Sigmoid colon (tissue), 7 donors: ENCODE measurements around the gene RGS14. TPM values are rescaled to one million over a fixed set of nuclear protein-coding genes. Genes with fewer than 3 reads are reported as not detected.

Experiments
- DNase-seq: peaks from one replicate; pipeline ENCODE4 v3.0.0-alpha.2; 2019
- H3K27ac ChIP-seq, 4 donors: fragments of 200-600 bp; sonication (generic); one replicate each; pipeline ENCODE4 v1.5.1; 2016 to 2019; ENCODE audit warnings: mild to moderate bottlenecking in 1 of 4
- H3K27me3 ChIP-seq, 3 donors: fragments of 200-600 bp; sonication (generic); one replicate each; pipeline ENCODE4 v1.5.1; 2019; ENCODE audit warnings: mild to moderate bottlenecking in 1 of 3
- H3K36me3 ChIP-seq, 4 donors: fragments of 200-600 bp; sonication (generic); one replicate each; pipeline ENCODE4 v1.5.1; 2016 to 2019
- H3K4me1 ChIP-seq, 4 donors: fragments of 200-600 bp; sonication (generic); one replicate each; pipeline ENCODE4 v1.5.1; 2017 to 2019
- H3K4me3 ChIP-seq, 4 donors: fragments of 200-600 bp; sonication (generic); one replicate each; pipeline ENCODE4 v1.5.1; 2017 to 2019; ENCODE audit warnings: mild to moderate bottlenecking in 2 of 4, moderate library complexity in 1 of 4
- H3K9me3 ChIP-seq, 4 donors: fragments of 200-600 bp in 3 of 4; sonication (generic) in 3 of 4; one replicate each; pipeline versions ENCODE4 v1.5.1 to v1.6.1; 2013 to 2019
- CTCF ChIP-seq, 4 experiments: fragments of 450-650 bp in 3 of 4; fragments of 200-600 bp in 1 of 4; IDR thresholded peaks; one replicate each; pipeline ENCODE4 v1.5.1; 2016 to 2019; ENCODE audit warnings: antibody characterized with exemption in 4 of 4, mild to moderate bottlenecking in 3 of 4, moderate library complexity in 2 of 4
- EP300 ChIP-seq, 4 donors: sonication (generic); formaldehyde crosslinking; IDR thresholded peaks; one replicate each; pipeline ENCODE4 v1.6.1; 2017; ENCODE audit warnings: antibody characterized with exemption in 4 of 4
- POLR2A ChIP-seq, 2 donors: fragments of 450-650 bp; IDR thresholded peaks; one replicate each; pipeline ENCODE4 v1.6.1; 2016; ENCODE audit warnings: antibody characterized with exemption in 2 of 2, mild to moderate bottlenecking in 2 of 2, moderate library complexity in 2 of 2
- POLR2AphosphoS5 ChIP-seq, 4 donors: sonication (generic); formaldehyde crosslinking; IDR thresholded peaks; one replicate each; pipeline ENCODE4 v1.6.1; 2017; ENCODE audit warnings: antibody characterized with exemption in 4 of 4
- WGBS, 2 donors: extraction: QIAGEN DNeasy Blood & Tissue Kit; methylation state at CpG; one replicate each; pipeline ENCODE4 v1.1.7; 2013; 5-methylcytosine and 5-hydroxymethylcytosine counted together
- intact Hi-C: fragments of 100-400 bp; cut with DNase I; formaldehyde crosslinking; loops from one replicate; pipeline ENCODE4 v1.15.1; 2023
- polyA plus RNA-seq, 3 donors: library from polyadenylated mRNA; stranded (reverse); fragments of 200-250 nt; gene quantifications; one replicate each; pipeline ENCODE4 v1.2.3, GENCODE V29; 2013
- total RNA-seq, 4 donors: library from RNA; depleted of rRNA; stranded (reverse); fragments of >200 nt; gene quantifications; one replicate each; pipeline ENCODE4 v1.1.0, GENCODE V29; 2016
- donor health status: healthy with polysubstance abuse.
- donor health status: Bipolar disorder and iron deficiency.
- donor health status: healthy.

RGS14 gene
- total and polyA plus RNA-seq, 7 donors: 9.6 to 26.6 (median 16.2) TPM

GRCh38 chr5:177393206-177393765 lies 35.6 kb downstream of the RGS14 start:
- 56 to 78% methylated on average over 1 of the region's 1 CpG for WGBS, 2 donors
- intact Hi-C loops: no loop called here
- peaks cover 0 to 4% (median 0%) of the 10 kb centered on the region in 4 donors for H3K4me1 ChIP-seq
- no peaks in the 10 kb centered on the region for H3K36me3 ChIP-seq
- TF ChIP-seq CTCF (IDR thresholded peaks at IDR 0.05): no peak
- TF ChIP-seq EP300 (IDR thresholded peaks at IDR 0.05): no peak
- TF ChIP-seq POLR2AphosphoS5 (IDR thresholded peaks at IDR 0.05): no peak
- H3K9me3 ChIP-seq: no peaks in the 10 kb centered on the region
- no peak for DNase-seq
- H3K4me3 ChIP-seq: no peak overlapping the region
- H3K27ac ChIP-seq: no peak overlapping the region
- H3K27me3 ChIP-seq: peaks cover 0 to 48% (median 25%) of the 10 kb centered on the region in 3 donors

GRCh38 chr5:177393990-177394389 lies 36.3 kb downstream of the RGS14 start:
- WGBS, 2 donors: 68 to 89% methylated on average over 5 of the region's 5 CpGs
- H3K9me3 ChIP-seq: no peaks in the 10 kb centered on the region
- no peak for DNase-seq
- TF ChIP-seq EP300 (IDR thresholded peaks at IDR 0.05) (no peak), POLR2AphosphoS5 (IDR thresholded peaks at IDR 0.05) (no peak), CTCF (IDR thresholded peaks at IDR 0.05) (no peak), POLR2A (IDR thresholded peaks at IDR 0.05) (no peak)
- no peak overlapping the region for H3K27ac ChIP-seq
- peaks cover 0 to 4% (median 0%) of the 10 kb centered on the region in 4 donors for H3K4me1 ChIP-seq
- H3K27me3 ChIP-seq: peaks cover 0 to 55% (median 29%) of the 10 kb centered on the region in 3 donors
- intact Hi-C loops: no loop called here
- no peaks in the 10 kb centered on the region for H3K36me3 ChIP-seq
- no peak overlapping the region for H3K4me3 ChIP-seq

GRCh38 chr5:177396078-177396477 lies 38.4 kb downstream of the RGS14 start:
- WGBS, 2 donors: 69 to 89% methylated on average over 8 of the region's 8 CpGs
- H3K9me3 ChIP-seq: no peaks in the 10 kb centered on the region
- TF ChIP-seq POLR2A (IDR thresholded peaks at IDR 0.05) (no peak), CTCF (IDR thresholded peaks at IDR 0.05) (no peak), EP300 (IDR thresholded peaks at IDR 0.05) (no peak), POLR2AphosphoS5 (IDR thresholded peaks at IDR 0.05) (no peak)
- DNase-seq: no peak
- intact Hi-C loops: no loop called here
- peaks cover 0 to 11% (median 10%) of the 10 kb centered on the region in 4 donors for H3K4me1 ChIP-seq
- no peaks in the 10 kb centered on the region for H3K36me3 ChIP-seq
- H3K4me3 ChIP-seq: no peak overlapping the region
- H3K27ac ChIP-seq: no peak overlapping the region
- peaks cover 16 to 63% (median 50%) of the 10 kb centered on the region in 3 donors for H3K27me3 ChIP-seq

- no peak overlapping the region for H3K27ac ChIP-seq
- H3K36me3 ChIP-seq: no peaks in the 10 kb centered on the region
- TF ChIP-seq POLR2A (IDR thresholded peaks at IDR 0.05) (no peak), EP300 (IDR thresholded peaks at IDR 0.05) (no peak), POLR2AphosphoS5 (IDR thresholded peaks at IDR 0.05) (no peak), CTCF (IDR thresholded peaks at IDR 0.05) (no peak)
- H3K4me1 ChIP-seq: peaks cover 0 to 11% (median 10%) of the 10 kb centered on the region in 4 donors
- 94% methylated on average over 10 of the region's 10 CpGs for WGBS, 2 donors
- peaks cover 23 to 71% (median 57%) of the 10 kb centered on the region in 3 donors for H3K27me3 ChIP-seq
- no peaks in the 10 kb centered on the region for H3K9me3 ChIP-seq
- no peak for DNase-seq
- intact Hi-C loops: no loop called here
- H3K4me3 ChIP-seq: no peak overlapping the region
Measured at GRCh38 chr5:177396807-177397206, 39.1 kb downstream of the RGS14 start.
